DND-41 (cell line): ENCODE data around the gene SAMD10.
"Not testable (repeated sequence)": the region's sequence is repeated elsewhere in the genome, so short reads cannot be mapped to it uniquely, and the experiment has no call there.

Experiments
- ATAC-seq: fragments of 200-7000 bp; cut with Tn5 transposase; 3 replicates; pipeline ENCODE4 v1.9.1; 2021; ENCODE audit warnings: low read depth; ENCODE audit not compliant: insufficient read depth
- DNase-seq: peaks from one replicate; pipeline ENCODE4 v3.0.0-alpha.2; 2020
- H2AFZ ChIP-seq: 2 replicates; pipeline ENCODE4 v1.6.0; 2012; ENCODE audit warnings: low read depth, low read length
- H3K27ac ChIP-seq: 2 replicates; pipeline ENCODE4 v1.5.1; 2012; ENCODE audit warnings: low read length, inconsistent platforms
- H3K27me3 ChIP-seq: fragments of 200-600 bp; sonication (generic); 2 replicates; pipeline ENCODE4 v1.6.0; 2012; ENCODE audit warnings: low read length, mild to moderate bottlenecking, inconsistent platforms; ENCODE audit not compliant: insufficient read depth, poor library complexity
- H3K36me3 ChIP-seq: 2 replicates; pipeline ENCODE4 v1.5.1; 2012; ENCODE audit warnings: low read length, inconsistent platforms; ENCODE audit not compliant: insufficient read depth
- H3K4me1 ChIP-seq: 2 replicates; pipeline ENCODE4 v1.5.1; 2012; ENCODE audit warnings: mild to moderate bottlenecking, low read length; ENCODE audit not compliant: insufficient read depth
- H3K4me2 ChIP-seq: 2 replicates; pipeline ENCODE4 v1.6.0; 2012; ENCODE audit warnings: mild to moderate bottlenecking, moderate library complexity, low read length, inconsistent platforms; ENCODE audit not compliant: insufficient read depth
- H3K4me3 ChIP-seq, 2 experiments: fragments of 200-600 bp in 1 of 2; shearing (Covaris generic) in 1 of 2; 2 replicates each; pipeline ENCODE4 v1.5.1; 2012 to 2016; ENCODE audit warnings: inconsistent platforms in 2 of 2, low read length in 2 of 2, mild to moderate bottlenecking in 2 of 2, low read depth in 1 of 2, moderate library complexity in 1 of 2
- H3K79me2 ChIP-seq: 2 replicates; pipeline ENCODE4 v1.6.0; 2012; ENCODE audit warnings: low read length, inconsistent platforms; ENCODE audit not compliant: insufficient read depth
- H3K9ac ChIP-seq: 2 replicates; pipeline ENCODE4 v1.6.0; 2012; ENCODE audit warnings: low read depth, mild to moderate bottlenecking, inconsistent platforms, low read length, moderate library complexity
- H3K9me3 ChIP-seq: 2 replicates; pipeline ENCODE4 v1.5.1; 2012; ENCODE audit warnings: low read length, moderate library complexity, mild to moderate bottlenecking, inconsistent platforms; ENCODE audit not compliant: insufficient read depth, severe bottlenecking
- H4K20me1 ChIP-seq: 2 replicates; pipeline ENCODE4 v1.6.0; 2012; ENCODE audit warnings: low read length; ENCODE audit not compliant: insufficient read depth
- CTCF ChIP-seq: IDR thresholded peaks from 2 replicates; pipeline ENCODE4 v1.5.1; 2012; ENCODE audit warnings: borderline replicate concordance, low read length, moderate library complexity, mild to moderate bottlenecking; ENCODE audit not compliant: poor library complexity, severe bottlenecking; ENCODE audit errors: extremely low read depth
- EZH2 ChIP-seq: IDR thresholded peaks from 3 replicates; pipeline ENCODE4 v1.6.1; 2012; ENCODE audit warnings: borderline replicate concordance, low read depth, mild to moderate bottlenecking, moderate library complexity, low read length, inconsistent platforms; ENCODE audit not compliant: severe bottlenecking

Gene SAMD10

GRCh38 chr20:63978319-63979228 lies 868 bp downstream of the SAMD10 start:
- Histone ChIP-seq H4K20me1 (peaks cover 18% of the 10 kb centered on the region), H2AFZ (peak overlapping the region; percentile 65), H3K4me2 (peak overlapping the region; percentile 89), H3K27ac (peak overlapping the region; percentile 55), H3K27me3 (no peaks in the 10 kb centered on the region), H3K4me3 (peak overlapping the region; percentile 34 to 97; a peak in 3 of 4 replicates), H3K9me3 (no peaks in the 10 kb centered on the region), H3K9ac (peak overlapping the region; percentile 76), H3K36me3 (peaks cover 33% of the 10 kb centered on the region), H3K4me1 (peaks cover 47% of the 10 kb centered on the region), H3K79me2 (peaks cover 31% of the 10 kb centered on the region)
- ATAC-seq: peak; percentile 12; the same call in 1 of the 3 replicates
- TF ChIP-seq EZH2: no peak
- no peak for TF ChIP-seq CTCF
- DNase-seq: peak; percentile 63

- DNase-seq: no peak
- no peaks in the 10 kb centered on the region for H3K27me3 ChIP-seq
- H3K4me1 ChIP-seq: peaks cover 40% of the 10 kb centered on the region
- H3K27ac ChIP-seq: peak overlapping the region; percentile 55; the same call in 1 of the 2 replicates
- no peak overlapping the region for H2AFZ ChIP-seq
- peaks cover 26% of the 10 kb centered on the region for H3K36me3 ChIP-seq
- no peak overlapping the region for H3K4me3 ChIP-seq
- TF ChIP-seq CTCF (no peak), EZH2 (no peak)
- H3K9me3 ChIP-seq: no peaks in the 10 kb centered on the region
- ATAC-seq: no peak
- H4K20me1 ChIP-seq: peaks cover 15% of the 10 kb centered on the region
- peaks cover 24% of the 10 kb centered on the region for H3K79me2 ChIP-seq
- H3K4me2 ChIP-seq: peak overlapping the region; percentile 89
- 0 out of 2 replicates have a peak overlapping the region, but pooled peaks have one; percentile 76 for H3K9ac ChIP-seq
Observed at GRCh38 chr20:63977739-63978276, 1.6 kb downstream of the SAMD10 start.

- peaks cover 8% of the 10 kb centered on the region; the same call in 1 of the 2 replicates for H4K20me1 ChIP-seq
- peaks cover 21% of the 10 kb centered on the region for H3K36me3 ChIP-seq
- H3K4me3 ChIP-seq: no peak overlapping the region
- TF ChIP-seq EZH2 (no peak), CTCF (no peak)
- H2AFZ ChIP-seq: no peak overlapping the region
- H3K4me2 ChIP-seq: peak overlapping the region; percentile 89; the same call in 1 of the 2 replicates
- peak overlapping the region; percentile 20; the same call in 1 of the 2 replicates for H3K27ac ChIP-seq
- DNase-seq (no peak), ATAC-seq (no peak)
- peaks cover 17% of the 10 kb centered on the region for H3K79me2 ChIP-seq
- no peaks in the 10 kb centered on the region for H3K27me3 ChIP-seq
- no peaks in the 10 kb centered on the region for H3K9me3 ChIP-seq
- peaks cover 34% of the 10 kb centered on the region for H3K4me1 ChIP-seq
- no peak overlapping the region for H3K9ac ChIP-seq
Observed at GRCh38 chr20:63976980-63977738, 2.3 kb downstream of the SAMD10 start.

GRCh38 chr20:63976511-63976910 lies 2.9 kb downstream of the SAMD10 start:
- H2AFZ ChIP-seq, H3K4me2 ChIP-seq, H3K27ac ChIP-seq, DNase-seq, H3K27me3 ChIP-seq, H4K20me1 ChIP-seq, H3K9me3 ChIP-seq, H3K4me3 ChIP-seq, H3K9ac ChIP-seq, ATAC-seq: not testable (repeated sequence)
- Histone ChIP-seq H3K79me2 (peaks cover 11% of the 10 kb centered on the region), H3K36me3 (peaks cover 21% of the 10 kb centered on the region), H3K4me1 (peaks cover 27% of the 10 kb centered on the region)
